AG04450 (cell line): Measurements from ENCODE around the gene SLC8A1. TPM values are rescaled to one million over a fixed set of nuclear protein-coding genes. Genes with fewer than 3 reads are reported as not detected.

Experiments
- CTCF ChIA-PET: fragments of 300-600, 350-600 bp; formaldehyde crosslinking; extraction: SDS; loops from one replicate; lab custom pipeline; 2022; ENCODE audit warnings: antibody characterized with exemption, inconsistent platforms; lab: Charles Lee
- POLR2A ChIA-PET: fragments of 350-600 bp; formaldehyde crosslinking; extraction: SDS; loops from one replicate; lab custom pipeline; 2021; ENCODE audit warnings: antibody characterized with exemption, inconsistent platforms; lab: Yijun Ruan, JAX
- DNase-seq: peaks from one replicate; pipeline ENCODE4 v3.0.0-alpha.2; 2011; ENCODE audit warnings: low read depth, low spot score
- H3K27ac ChIP-seq: one replicate; pipeline ENCODE4 v1.5.1; 2012; ENCODE audit warnings: low read depth, low read length, control low read depth
- H3K27me3 ChIP-seq: one replicate; pipeline ENCODE4 v1.6.0; 2012; ENCODE audit warnings: low read length; ENCODE audit not compliant: control insufficient read depth, insufficient read depth
- H3K4me3 ChIP-seq: 2 replicates; pipeline ENCODE4 v1.5.1; 2011; ENCODE audit warnings: mild to moderate bottlenecking, low read depth, low read length, control low read depth
- H3K9me3 ChIP-seq: 2 replicates; pipeline ENCODE4 v1.5.1; 2012; ENCODE audit warnings: low read length; ENCODE audit not compliant: control insufficient read depth, insufficient read depth
- CTCF ChIP-seq: IDR thresholded peaks from 2 replicates; pipeline ENCODE4 v1.5.1; 2011; ENCODE audit warnings: low read depth, low read length, control low read depth, inconsistent platforms
- polyA plus RNA-seq: library from polyadenylated mRNA; depleted of rRNA; stranded (reverse); fragments of >200 nt; gene quantifications from 2 replicates; pipeline ENCODE4 v1.2.3, GENCODE V29; 2011

The SLC8A1 gene
- polyA plus RNA-seq, 1 experiment = 19.3 TPM

GRCh38 chr2:40115348-40115747 lies 336.5 kb downstream of the SLC8A1 start:
- DNase-seq = no peak
- H3K27me3 ChIP-seq = no peaks in the 10 kb centered on the region
- CTCF ChIA-PET = interaction anchor here (1.0 to 1.3 kb wide), 2 partner anchors 10 to 12 kb away, joined by 3 read pairs; no protein-coding TSS in a partner anchor
- H3K4me3 ChIP-seq = no peak overlapping the region
- no peak overlapping the region for H3K27ac ChIP-seq
- POLR2A ChIA-PET = no interaction called here
- no peak for TF ChIP-seq CTCF
- H3K9me3 ChIP-seq = no peaks in the 10 kb centered on the region; the same call in 1 of the 2 replicates

GRCh38 chr2:40113997-40114396 lies 337.9 kb downstream of the SLC8A1 start:
- H3K4me3 ChIP-seq = no peak overlapping the region
- TF ChIP-seq CTCF = no peak
- ChIA-PET CTCF (no interaction called here), POLR2A (no interaction called here)
- no peaks in the 10 kb centered on the region for H3K27me3 ChIP-seq
- no peak for DNase-seq
- H3K9me3 ChIP-seq = no peaks in the 10 kb centered on the region; the same call in 1 of the 2 replicates
- no peak overlapping the region for H3K27ac ChIP-seq

DNA sequence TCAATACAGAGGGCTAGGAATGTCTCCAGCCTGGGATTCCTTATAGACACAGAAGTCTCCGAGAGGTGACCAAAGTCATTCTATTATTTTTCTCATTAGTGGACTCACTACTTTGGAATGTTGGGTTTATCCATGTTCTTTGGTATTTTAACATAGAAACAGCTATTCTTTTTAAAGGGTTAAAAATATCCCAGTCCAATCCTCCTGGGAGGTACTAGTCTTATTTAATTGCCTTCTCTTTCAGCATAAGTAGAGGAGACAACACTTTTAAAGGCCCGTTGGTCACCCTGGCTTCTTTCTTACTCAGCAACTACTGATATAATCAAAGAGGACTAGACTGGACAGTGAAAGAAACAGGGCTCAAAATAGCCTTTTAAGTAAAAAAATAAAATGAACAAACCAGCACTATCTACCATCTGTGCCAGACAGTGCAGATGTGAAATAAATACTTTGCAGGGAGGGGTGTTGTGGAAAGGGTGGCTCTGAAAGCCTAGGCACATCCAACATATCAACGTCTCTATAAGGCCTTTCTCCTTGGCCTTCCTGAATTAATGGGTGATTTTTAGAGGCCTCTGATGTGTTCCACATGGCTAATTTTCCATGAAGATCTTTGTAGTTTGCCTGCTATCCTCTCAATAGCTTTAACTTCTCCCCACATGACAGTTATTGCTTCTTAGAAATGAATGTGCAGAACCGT lies 338.5 kb downstream of the SLC8A1 start:
- DNase-seq = no peak
- ChIA-PET POLR2A (no interaction called here), CTCF (no interaction called here)
- Histone ChIP-seq H3K4me3 (no peak overlapping the region), H3K9me3 (no peaks in the 10 kb centered on the region; the same call in 1 of the 2 replicates), H3K27ac (no peak overlapping the region), H3K27me3 (no peaks in the 10 kb centered on the region)
- no peak for TF ChIP-seq CTCF

GRCh38 chr2:40109381-40109780 lies 342.5 kb downstream of the SLC8A1 start:
- ChIA-PET POLR2A (no interaction called here), CTCF (no interaction called here)
- no peak for TF ChIP-seq CTCF
- DNase-seq = no peak
- H3K27ac ChIP-seq = no peak overlapping the region
- no peaks in the 10 kb centered on the region for H3K9me3 ChIP-seq
- no peak overlapping the region for H3K4me3 ChIP-seq
- H3K27me3 ChIP-seq = no peaks in the 10 kb centered on the region

GRCh38 chr2:40108851-40109250 lies 343.0 kb downstream of the SLC8A1 start:
- ChIA-PET CTCF (no interaction called here), POLR2A (no interaction called here)
- Histone ChIP-seq H3K27ac (no peak overlapping the region), H3K4me3 (no peak overlapping the region), H3K9me3 (no peaks in the 10 kb centered on the region), H3K27me3 (no peaks in the 10 kb centered on the region)
- no peak for DNase-seq
- TF ChIP-seq CTCF = no peak
